Esophagus squamous epithelium (tissue), 4 donors: ENCODE data around the gene NME7.
A peak's percentile ranks its signal among the peaks of the same experiment; 100 is the strongest.

Experiments
- POLR2A ChIP-seq, 4 donors: fragments of 450-650 bp; IDR thresholded peaks; one replicate each; pipeline ENCODE4 v1.6.1; 2017; ENCODE audit warnings: antibody characterized with exemption in 4 of 4, mild to moderate bottlenecking in 4 of 4, moderate library complexity in 3 of 4
- TF ChIP-seq, protein P1 (sequence below), 6 experiments: fragments of 450-650 bp in 4 of 6; fragments of 200-600 bp in 2 of 6; sonication (generic) in 2 of 6; IDR thresholded peaks; one replicate each; pipeline ENCODE4 v1.5.1; 2016 to 2019; ENCODE audit warnings: antibody characterized with exemption in 6 of 6, mild to moderate bottlenecking in 4 of 6, moderate library complexity in 4 of 6

DNA sequence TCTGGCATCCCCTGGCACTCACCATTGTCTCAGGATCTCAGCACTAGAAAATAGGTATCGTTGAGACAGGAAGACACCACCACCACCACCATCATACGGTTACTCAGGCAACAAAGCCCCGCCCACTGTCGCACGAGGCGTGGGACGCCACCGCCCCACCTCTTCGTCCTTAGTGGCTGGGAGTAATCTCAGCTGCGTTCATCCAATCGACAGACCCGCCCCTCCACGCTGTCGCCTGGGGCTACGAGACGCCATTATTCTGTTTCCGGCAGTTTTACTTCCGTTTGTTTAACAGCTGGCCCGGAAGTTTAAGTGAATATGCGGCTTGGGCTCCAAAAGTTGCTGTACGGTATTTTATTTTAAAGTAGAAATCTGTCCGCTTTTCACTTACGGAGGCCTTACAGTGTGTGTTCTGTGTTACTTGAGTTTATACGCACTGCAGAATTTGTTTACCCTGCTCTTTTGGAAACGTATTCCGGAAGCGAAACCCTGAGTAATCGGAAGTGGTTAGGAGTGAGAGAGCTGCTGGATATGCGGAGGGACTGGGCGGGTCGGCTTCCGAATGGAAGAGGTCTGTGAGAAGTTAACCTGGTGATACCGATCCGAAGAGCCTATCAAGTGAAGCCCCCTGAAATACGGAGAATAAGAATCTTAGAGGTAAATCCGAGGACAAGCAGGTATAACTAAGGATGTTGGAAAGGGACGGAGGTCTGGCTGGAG lies at the start of gene NME7, which contains the start of gene BLZF1:
- TF ChIP-seq POLR2A (IDR thresholded peaks at IDR 0.05): peak in 2 of 4 donors; percentile 13 to 59
- TF ChIP-seq, protein P1, sequence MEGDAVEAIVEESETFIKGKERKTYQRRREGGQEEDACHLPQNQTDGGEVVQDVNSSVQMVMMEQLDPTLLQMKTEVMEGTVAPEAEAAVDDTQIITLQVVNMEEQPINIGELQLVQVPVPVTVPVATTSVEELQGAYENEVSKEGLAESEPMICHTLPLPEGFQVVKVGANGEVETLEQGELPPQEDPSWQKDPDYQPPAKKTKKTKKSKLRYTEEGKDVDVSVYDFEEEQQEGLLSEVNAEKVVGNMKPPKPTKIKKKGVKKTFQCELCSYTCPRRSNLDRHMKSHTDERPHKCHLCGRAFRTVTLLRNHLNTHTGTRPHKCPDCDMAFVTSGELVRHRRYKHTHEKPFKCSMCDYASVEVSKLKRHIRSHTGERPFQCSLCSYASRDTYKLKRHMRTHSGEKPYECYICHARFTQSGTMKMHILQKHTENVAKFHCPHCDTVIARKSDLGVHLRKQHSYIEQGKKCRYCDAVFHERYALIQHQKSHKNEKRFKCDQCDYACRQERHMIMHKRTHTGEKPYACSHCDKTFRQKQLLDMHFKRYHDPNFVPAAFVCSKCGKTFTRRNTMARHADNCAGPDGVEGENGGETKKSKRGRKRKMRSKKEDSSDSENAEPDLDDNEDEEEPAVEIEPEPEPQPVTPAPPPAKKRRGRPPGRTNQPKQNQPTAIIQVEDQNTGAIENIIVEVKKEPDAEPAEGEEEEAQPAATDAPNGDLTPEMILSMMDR (IDR thresholded peaks at IDR 0.05): no peak
